Measurements from ENCODE around the gene RASA4B.
"Not testable (repeated sequence)": the region's sequence is repeated elsewhere in the genome, so short reads cannot be mapped to it uniquely, and the experiment has no call there.

GRCh38 chr7:102531583-102531982 is 14.0 kb upstream of the RASA4B start:
- not testable (repeated sequence) for TF ChIP-seq POLR2A (IDR thresholded peaks at IDR 0.05); CTCF (IDR thresholded peaks at IDR 0.05 in 8 of 11, conservative IDR thresholded peaks at IDR 0.05 in 3 of 11); POLR2AphosphoS5 (IDR thresholded peaks at IDR 0.05)

Data from spleen (tissue), 7 donors.